HepG2 (cell line): ENCODE results near the gene FBXL2. TPM values are rescaled to one million over a fixed set of nuclear protein-coding genes. Genes with fewer than 3 reads are reported as not detected.

Experiments used
- ATAC-seq: fragments of 200-7000 bp; cut with Tn5 transposase; 3 replicates; pipeline ENCODE4 v1.9.1; 2020; ENCODE audit warnings: mild to moderate bottlenecking, moderate library complexity
- BruUV-seq: library from RNA; stranded (reverse); fragments of 400-500 nt; replicated peaks from 2 replicates; lab custom pipeline; 2021; lab: Mats Ljungman, UMichigan
- CTCF ChIA-PET: fragments of 300-600 bp; formaldehyde crosslinking; extraction: SDS; loops from one replicate; lab custom pipeline; 2021; ENCODE audit warnings: low total read pairs, inconsistent platforms, low intra/inter-chr PET ratio; lab: Yijun Ruan, JAX
- POLR2A ChIA-PET: fragments of 350-600 bp; sonication (Branson Sonifier 250); formaldehyde crosslinking; loops from one replicate; lab custom pipeline; 2020; ENCODE audit warnings: antibody characterized with exemption, inconsistent platforms; lab: Yijun Ruan, JAX
- DNase-seq: peaks from one replicate; pipeline ENCODE4 v3.0.0-alpha.2; 2015; ENCODE audit warnings: low spot score
- FAIRE-seq: peaks from 3 replicates; lab custom pipeline; 2011; peaks lifted over from hg19 to GRCh38; lab: Jason Lieb, UNC
- H2AFZ ChIP-seq: one replicate; pipeline ENCODE4 v1.6.1; 2011; ENCODE audit warnings: low read length, inconsistent platforms
- H3K27ac ChIP-seq: fragments of 300-600 bp; 3 replicates; pipeline ENCODE4 v1.8.0; 2011; ENCODE audit warnings: mixed run types, mild to moderate bottlenecking, mixed read lengths, low read length, inconsistent platforms; ENCODE audit not compliant: insufficient read depth; ENCODE audit errors: extremely low read length
- H3K27me3 ChIP-seq, 2 experiments: fragments of 200-600 bp in 1 of 2; 2 replicates in 1 of 2; 3 replicates in 1 of 2; pipeline versions ENCODE4 v1.6.0 to v1.8.0; 2011; ENCODE audit warnings: low read length in 2 of 2, mild to moderate bottlenecking in 2 of 2, moderate library complexity in 2 of 2, inconsistent platforms in 1 of 2; ENCODE audit not compliant: insufficient read depth in 2 of 2, control insufficient read depth in 1 of 2
- H3K36me3 ChIP-seq, 2 experiments: fragments of 200-600 bp in 1 of 2; replicated peaks in 1 of 2; 2 replicates in 1 of 2; 3 replicates in 1 of 2; pipeline versions ENCODE4 v1.5.1 to v1.8.0; 2011; ENCODE audit warnings: low read length in 2 of 2, inconsistent platforms in 1 of 2; ENCODE audit not compliant: insufficient read depth in 2 of 2, control insufficient read depth in 1 of 2
- H3K4me1 ChIP-seq: 2 replicates; pipeline ENCODE4 v1.5.1; 2012; ENCODE audit warnings: low read length, inconsistent platforms; ENCODE audit not compliant: insufficient read depth
- H3K4me2 ChIP-seq: 2 replicates; pipeline ENCODE4 v1.6.0; 2011; ENCODE audit warnings: low read depth, low read length, inconsistent platforms
- H3K4me3 ChIP-seq, 3 experiments: fragments of 200-600 bp in 1 of 3; sonication (generic), shearing (Covaris generic) in 1 of 3; replicated peaks in 1 of 3; 2 replicates each; pipeline ENCODE4 v1.5.1; 2011 to 2016; ENCODE audit warnings: low read length in 3 of 3, inconsistent platforms in 2 of 3, low read depth in 2 of 3, mild to moderate bottlenecking in 2 of 3, control low read depth in 1 of 3, mixed read lengths in 1 of 3; ENCODE audit not compliant: insufficient read depth in 1 of 3
- H3K79me2 ChIP-seq: one replicate; pipeline ENCODE4 v1.6.1; 2011; ENCODE audit warnings: low read length, inconsistent platforms; ENCODE audit not compliant: insufficient read depth
- H3K9ac ChIP-seq: 2 replicates; pipeline ENCODE4 v1.6.0; 2011; ENCODE audit warnings: mild to moderate bottlenecking, low read depth, low read length, inconsistent platforms; ENCODE audit not compliant: insufficient read depth
- H3K9me3 ChIP-seq: 2 replicates; pipeline ENCODE4 v1.5.1; 2012; ENCODE audit warnings: mild to moderate bottlenecking, low read length
- H4K20me1 ChIP-seq: 2 replicates; pipeline ENCODE4 v1.6.0; 2011; ENCODE audit warnings: inconsistent platforms, mild to moderate bottlenecking, low read length, moderate library complexity; ENCODE audit not compliant: insufficient read depth
- DR1 ChIP-seq: sonication (generic); formaldehyde crosslinking; IDR thresholded peaks from 2 replicates; pipeline ENCODE4 v1.8.0; 2021; ENCODE audit warnings: mild to moderate bottlenecking, missing genetic modification reagents, inconsistent platforms
- MTF1 ChIP-seq: sonication (generic); formaldehyde crosslinking; IDR thresholded peaks from 2 replicates; pipeline ENCODE4 v1.5.0; 2020; ENCODE audit warnings: missing genetic modification reagents
- SAFB2 ChIP-seq: sonication (generic); formaldehyde crosslinking; IDR thresholded peaks from 2 replicates; pipeline ENCODE4 v1.5.1; 2020; ENCODE audit warnings: missing genetic modification reagents, low read depth, mild to moderate bottlenecking, borderline replicate concordance
- SETDB1 ChIP-seq: sonication (generic); formaldehyde crosslinking; IDR thresholded peaks from 2 replicates; pipeline ENCODE4 v1.5.1; 2020; ENCODE audit warnings: missing genetic modification reagents, mild to moderate bottlenecking, borderline replicate concordance
- TBX2 ChIP-seq: sonication (generic); formaldehyde crosslinking; IDR thresholded peaks from 2 replicates; pipeline ENCODE4 v1.5.0; 2020; ENCODE audit warnings: missing genetic modification reagents, mild to moderate bottlenecking, borderline replicate concordance
- TP53 ChIP-seq: sonication (generic); formaldehyde crosslinking; conservative IDR thresholded peaks from 2 replicates; pipeline ENCODE4 v1.4.0; 2020; ENCODE audit warnings: missing genetic modification reagents
- U2AF2 ChIP-seq: fragments of 200-400 bp; formaldehyde crosslinking; IDR thresholded peaks from 2 replicates; pipeline ENCODE4 v1.6.1; 2017; ENCODE audit warnings: low read depth, mild to moderate bottlenecking, low read length
- USF2 ChIP-seq, 2 experiments: sonication (generic) in 1 of 2; formaldehyde crosslinking in 1 of 2; IDR thresholded peaks; 2 replicates each; pipeline versions ENCODE4 v1.5.1 to v1.6.1; 2011 to 2020; ENCODE audit warnings: borderline replicate concordance in 1 of 2, low read depth in 1 of 2, low read length in 1 of 2, mild to moderate bottlenecking in 1 of 2, missing genetic modification reagents in 1 of 2, moderate library complexity in 1 of 2
- ZNF549 ChIP-seq: sonication (generic); formaldehyde crosslinking; IDR thresholded peaks from 2 replicates; pipeline ENCODE4 v1.5.0; 2020; ENCODE audit warnings: missing genetic modification reagents
- ZNF563 ChIP-seq: sonication (generic); formaldehyde crosslinking; IDR thresholded peaks from 2 replicates; pipeline ENCODE4 v1.8.0; 2022; ENCODE audit warnings: mild to moderate bottlenecking, moderate library complexity, missing genetic modification reagents
- ZNF850 ChIP-seq: sonication (generic); formaldehyde crosslinking; conservative IDR thresholded peaks from 2 replicates; pipeline ENCODE4 v1.9.0; 2021; ENCODE audit warnings: mild to moderate bottlenecking, missing genetic modification reagents
- ZSCAN20 ChIP-seq: sonication (generic); formaldehyde crosslinking; IDR thresholded peaks from 2 replicates; pipeline ENCODE4 v1.4.0; 2020; ENCODE audit warnings: missing genetic modification reagents, mild to moderate bottlenecking, borderline replicate concordance
- WGBS: methylation state at CpG from one replicate; pipeline ENCODE4 v1.1.6; 2017; ENCODE audit warnings: low lambda C conversion rate; 5-methylcytosine and 5-hydroxymethylcytosine counted together
- in situ Hi-C: cut with HindIII; loops from 2 replicates; pipeline ENCODE4 v1.10.0; 2017; ENCODE audit warnings: low pct_unique_long_range_greater_than_20kb; ENCODE audit not compliant: extremely low pct_ligation_motif_present
- intact Hi-C: fragments of 100-400 bp; cut with micrococcal nuclease; formaldehyde crosslinking; loops from one replicate; pipeline ENCODE4 v1.10.0; 2022; ENCODE audit not compliant: unreplicated experiment
- polyA plus RNA-seq, 8 experiments: library from polyadenylated mRNA; depleted of rRNA in 3 of 8; stranded (reverse) in 7 of 8; unstranded in 1 of 8; fragments of >200 nt; fragmentation: Illumina TruSeq in 4 of 8; extraction: Trizol in 4 of 8; gene quantifications; 2 replicates each; pipeline versions ENCODE4 v1.2.1 to v1.2.3, GENCODE V29; 2011 to 2016; ENCODE audit warnings: low read depth in 4 of 8, missing spikeins in 1 of 8, mixed read lengths in 1 of 8; ENCODE audit not compliant: insufficient read depth in 1 of 8
- total RNA-seq, 5 experiments: library from RNA; depleted of rRNA; stranded (reverse); fragments of >200 nt; fragmentation: Illumina TruSeq; extraction: Trizol; gene quantifications; 2 replicates each; pipeline ENCODE4 v1.2.3, GENCODE V29; 2016; ENCODE audit warnings: low read depth in 1 of 5

Gene FBXL2
- total and polyA plus RNA-seq, 2 of the 13 experiments (the other 11 are each of a cell fraction or from before 2014, with no cell fraction given), result 1.8 to 5.0 TPM

- H3K4me2 ChIP-seq, result no peak overlapping the region
- in situ Hi-C loops, result no loop called here
- ATAC-seq, result no peak
- H3K4me1 ChIP-seq, result peaks cover 14% of the 10 kb centered on the region
- H4K20me1 ChIP-seq, result no peaks in the 10 kb centered on the region
- no peaks in the 10 kb centered on the region for H3K79me2 ChIP-seq
- TF ChIP-seq ZNF850 (no peak), ZNF563 (CRISPR knock-in tag) (no peak), SAFB2 (CRISPR knock-in tag) (no peak), ZSCAN20 (CRISPR knock-in tag) (no peak), U2AF2 (no peak), DR1 (CRISPR knock-in tag) (no peak), MTF1 (CRISPR knock-in tag) (no peak), ZNF549 (CRISPR knock-in tag) (no peak), SETDB1 (no peak), TBX2 (CRISPR knock-in tag) (no peak), USF2 (IDR thresholded peaks at IDR 0.05; ENCODE audit: low read depth, low read length) (no peak), USF2 (CRISPR knock-in tag; IDR thresholded peaks at IDR 0.05; ENCODE audit: borderline replicate concordance) (no peak), TP53 (no peak)
- H3K27ac ChIP-seq, result no peak overlapping the region
- no peak overlapping the region for H3K4me3 ChIP-seq
- no peaks in the 10 kb centered on the region for H3K9me3 ChIP-seq
- CTCF ChIA-PET, result no interaction called here
- DNase-seq, result no peak
- intact Hi-C loops, result no loop called here
- BruUV-seq, result no TSS peak
- H2AFZ ChIP-seq, result no peak overlapping the region
- H3K36me3 ChIP-seq, result no peaks in the 10 kb centered on the region
- FAIRE-seq, result no peak
- no peak overlapping the region for H3K9ac ChIP-seq
- POLR2A ChIA-PET, result no interaction called here
- H3K27me3 ChIP-seq, result no peaks in the 10 kb centered on the region
- 93% methylated on average over 1 of the region's 1 CpG for WGBS
Measured at GRCh38 chr3:33322412-33322811, 45.2 kb downstream of the FBXL2 start.
